HG02642 (cell line): ENCODE results near the gene MS4A3.
"Not testable (repeated sequence)": the region's sequence is repeated elsewhere in the genome, so short reads cannot be mapped to it uniquely, and the experiment has no call there.

Source experiments
- ATAC-seq: cut with Tn5 transposase; IDR thresholded peaks from one replicate; pipeline ENCODE4 v1.9.1; 2021; ENCODE audit warnings: mild to moderate bottlenecking; ENCODE audit not compliant: unreplicated experiment, poor library complexity

Gene MS4A3, protein sequence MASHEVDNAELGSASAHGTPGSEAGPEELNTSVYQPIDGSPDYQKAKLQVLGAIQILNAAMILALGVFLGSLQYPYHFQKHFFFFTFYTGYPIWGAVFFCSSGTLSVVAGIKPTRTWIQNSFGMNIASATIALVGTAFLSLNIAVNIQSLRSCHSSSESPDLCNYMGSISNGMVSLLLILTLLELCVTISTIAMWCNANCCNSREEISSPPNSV

GRCh38 chr11:60056349-60056969, at the start of gene MS4A3:
TSS of gene MS4A3 (plus strand) at chr11:60056665. CDS start at chr11:60061161, 4,496 bp downstream.
- ATAC-seq, result no peak

- ATAC-seq, result no peak
Measured at GRCh38 chr11:60016881-60017280, 39.6 kb upstream of the MS4A3 start, which contains the start of gene OOSP4B. TSS of gene OOSP4B (plus strand) at chr11:60017181.

GRCh38 chr11:60018058-60018457, 38.4 kb upstream of the MS4A3 start:
- no peak for ATAC-seq

DNA sequence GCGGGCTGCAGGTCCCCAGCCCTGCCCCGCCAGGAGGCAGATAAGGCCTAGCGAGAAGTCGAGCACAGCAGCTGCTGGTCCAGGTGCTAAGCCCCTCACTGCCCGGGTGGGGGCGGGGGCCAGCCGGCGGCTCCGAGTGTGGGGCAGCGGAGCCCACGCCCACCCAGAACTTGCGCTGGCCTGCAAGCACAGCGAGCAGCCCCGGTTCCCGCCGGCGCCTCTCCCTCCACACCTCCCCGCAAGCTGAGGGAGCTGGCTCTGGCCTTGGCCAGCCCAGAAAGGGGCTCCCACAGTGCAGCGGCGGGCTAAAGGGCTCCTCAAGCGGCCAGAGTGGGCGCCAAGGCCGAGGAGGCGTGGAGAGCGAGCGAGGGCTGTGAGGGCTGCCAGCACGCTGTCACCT, 36.1 kb upstream of the MS4A3 start:
- ATAC-seq, result not testable (repeated sequence)

DNA sequence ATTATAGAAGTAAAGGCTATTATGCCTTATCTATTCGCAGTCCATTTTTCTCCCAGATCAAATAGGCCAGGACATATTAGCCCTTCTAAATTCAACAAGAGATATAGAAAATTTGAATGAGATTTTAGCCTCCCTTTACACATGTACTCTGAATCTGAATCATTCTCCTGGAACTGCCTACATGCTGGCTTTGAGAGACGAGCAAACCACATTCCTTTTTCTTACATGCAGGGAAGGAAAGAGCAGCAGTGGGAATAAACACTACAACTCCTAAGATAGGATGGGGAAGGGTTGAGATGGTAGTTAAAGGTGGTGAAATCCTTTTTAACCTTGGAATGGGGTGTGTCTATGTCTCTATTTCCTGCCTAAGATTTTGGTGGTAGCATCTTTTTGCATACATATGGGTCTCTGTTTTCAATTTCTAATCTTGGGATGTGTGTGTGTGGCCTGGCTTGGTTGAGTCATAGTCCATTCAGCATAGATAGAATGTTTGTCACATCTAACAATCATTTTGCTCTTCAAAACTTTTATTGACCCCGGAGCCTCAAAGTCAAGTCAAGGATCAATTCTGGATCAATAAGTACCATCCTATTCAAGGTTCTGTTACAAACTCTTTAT, 27.3 kb upstream of the MS4A3 start:
- ATAC-seq, result no peak

GRCh38 chr11:60040109-60040508, 16.4 kb upstream of the MS4A3 start, which contains the start of gene OOSP2:
TSS of gene OOSP2 (plus strand) at chr11:60040409. CDS start at chr11:60040460, 51 bp downstream.
- ATAC-seq, result no peak

- not testable (repeated sequence) for ATAC-seq
Measured at GRCh38 chr11:60050422-60050821, 6.0 kb upstream of the MS4A3 start.

DNA sequence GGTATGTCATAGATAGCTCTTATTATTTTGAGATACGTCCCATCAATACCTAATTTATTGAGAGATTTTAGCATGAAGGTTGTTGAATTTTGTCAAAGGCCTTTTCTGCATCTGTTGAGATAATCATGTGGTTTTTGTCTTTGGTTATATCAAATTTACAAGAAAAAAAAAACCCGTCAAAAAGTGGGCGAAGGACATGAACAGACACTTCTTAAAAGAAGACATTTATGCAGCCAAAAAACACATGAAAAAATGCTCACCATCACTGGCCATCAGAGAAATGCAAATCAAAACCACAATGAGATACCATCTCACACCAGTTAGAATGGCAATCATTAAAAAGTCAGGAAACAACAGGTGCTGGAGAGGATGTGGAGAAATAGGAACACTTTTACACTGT, 5.6 kb upstream of the MS4A3 start:
- not testable (repeated sequence) for ATAC-seq

DNA sequence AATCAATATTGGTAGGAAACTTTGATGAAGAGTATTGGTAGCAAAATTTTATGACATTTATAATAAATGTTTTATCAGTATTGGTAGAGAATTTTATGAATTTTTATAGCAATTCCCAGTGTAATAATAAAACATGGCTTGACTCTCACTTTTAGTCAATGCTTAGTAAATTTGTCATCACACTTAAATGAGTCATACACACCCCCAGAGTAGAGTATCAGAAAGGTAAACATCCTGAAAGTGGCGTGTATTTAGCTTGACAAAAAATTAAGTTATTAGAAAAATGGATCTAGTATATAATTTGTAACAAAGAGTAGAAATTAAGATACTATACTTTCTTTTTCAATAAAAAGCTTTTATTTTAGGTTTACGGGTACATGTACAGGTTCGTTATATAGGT, 2.6 kb downstream of the MS4A3 start:
- ATAC-seq, result no peak

- no peak for ATAC-seq
Measured at GRCh38 chr11:60059521-60060240, 3.2 kb downstream of the MS4A3 start.

GRCh38 chr11:60064111-60064510, 7.6 kb downstream of the MS4A3 start:
- ATAC-seq, result no peak

DNA sequence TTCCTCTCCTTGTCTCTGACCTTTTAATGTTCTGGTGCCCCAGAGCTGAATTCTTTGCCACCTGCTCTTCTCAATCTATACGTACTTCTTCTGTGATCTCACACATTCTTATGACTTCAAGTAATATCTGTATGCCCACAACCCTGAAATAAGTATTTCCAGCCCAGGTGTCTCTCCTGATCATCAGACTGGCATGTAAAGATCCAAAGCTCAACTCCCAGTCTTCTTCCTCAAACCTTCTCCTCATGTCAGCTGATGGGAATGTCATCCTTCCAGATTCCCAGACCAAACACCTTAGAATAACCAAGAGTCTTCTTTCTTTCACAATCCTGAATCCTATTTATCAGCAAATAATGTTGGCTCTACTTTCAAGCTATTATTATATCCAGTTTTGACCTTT, 9.3 kb downstream of the MS4A3 start:
- no peak for ATAC-seq

DNA sequence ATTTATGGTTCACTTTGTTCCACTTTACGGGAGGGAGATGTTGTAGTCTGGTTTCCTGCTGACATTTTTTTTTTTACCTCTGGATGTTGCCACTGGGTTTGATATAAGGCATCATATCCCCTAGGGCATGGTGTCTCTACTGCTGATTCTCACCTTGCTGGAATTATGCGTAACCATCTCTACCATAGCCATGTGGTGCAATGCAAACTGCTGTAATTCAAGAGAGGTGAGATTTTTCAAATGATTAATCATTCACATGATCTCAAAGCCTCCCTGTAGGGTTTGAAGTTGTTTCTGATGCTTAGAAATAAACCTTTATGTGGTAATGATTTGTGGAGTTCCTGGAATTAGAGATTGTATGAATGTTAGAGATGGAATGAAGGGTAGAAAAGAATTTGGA, 13.0 kb downstream of the MS4A3 start:
- ATAC-seq, result no peak

- ATAC-seq, result not testable (repeated sequence)
Measured at GRCh38 chr11:60071644-60072043, 15.2 kb downstream of the MS4A3 start.

DNA sequence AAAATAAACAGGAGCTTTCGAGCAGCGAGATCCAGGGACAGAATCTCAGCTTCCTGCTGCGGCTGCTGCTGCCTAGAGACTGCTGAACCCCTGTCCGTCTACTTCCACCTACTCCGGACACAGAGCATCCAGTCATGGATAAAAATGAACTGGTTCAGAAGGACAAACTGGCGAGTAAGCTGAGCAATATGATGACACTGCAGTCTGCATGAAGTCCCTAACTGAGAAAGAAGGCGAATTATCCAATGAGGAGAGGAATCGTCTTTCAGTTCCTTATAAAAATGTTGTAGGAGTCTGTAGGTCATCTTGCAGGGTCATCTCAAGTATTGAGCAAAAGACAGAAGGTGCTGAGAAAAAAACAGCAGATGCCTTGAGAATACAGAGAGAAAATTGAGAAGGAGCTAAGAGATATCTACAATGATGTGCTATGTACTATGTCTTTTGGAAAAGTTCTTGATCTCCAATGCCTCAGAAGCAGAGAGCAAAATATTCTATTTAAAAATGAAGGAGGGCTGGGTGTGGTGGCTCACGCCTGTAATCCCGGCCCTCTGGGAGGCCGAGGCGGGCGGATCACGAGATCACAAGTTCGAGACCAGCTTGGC, 20.9 kb downstream of the MS4A3 start:
- no peak for ATAC-seq

DNA sequence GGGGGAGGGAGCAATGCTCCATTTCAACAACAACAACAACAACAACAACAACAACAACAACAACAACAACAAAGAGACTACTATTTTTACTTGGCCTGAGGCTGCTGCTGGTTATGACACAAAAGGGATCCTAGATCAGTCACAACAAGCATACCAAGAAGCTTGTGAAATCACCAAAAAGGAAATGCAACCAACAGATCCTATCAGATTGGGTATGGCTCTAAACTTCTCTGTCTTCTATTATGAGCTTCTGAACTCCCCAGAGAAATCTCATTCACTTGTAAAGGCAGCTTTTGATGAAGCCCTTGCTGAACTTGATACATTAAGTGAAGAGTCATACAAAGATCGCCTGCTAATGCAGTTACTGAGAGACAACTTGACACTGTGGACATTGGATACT, 21.5 kb downstream of the MS4A3 start:
- no peak for ATAC-seq

DNA sequence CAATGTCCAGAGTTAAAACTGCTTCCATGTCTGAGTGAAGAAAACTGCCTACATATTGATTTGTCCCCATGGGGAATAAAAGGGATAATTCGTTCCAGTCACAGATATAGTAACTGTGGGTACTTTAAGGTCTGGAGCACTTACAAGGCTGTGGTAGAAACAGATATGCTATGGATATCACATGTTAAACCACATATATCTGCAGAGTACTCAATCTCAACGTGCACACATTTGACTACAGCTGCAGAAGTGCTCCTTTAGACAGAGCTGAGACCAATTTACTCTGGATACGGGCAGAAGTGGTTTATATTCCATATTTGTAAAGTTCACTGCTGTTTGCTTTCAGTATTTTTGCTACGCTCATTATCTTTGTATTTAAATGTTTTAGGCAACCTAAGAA, 22.3 kb downstream of the MS4A3 start:
- no peak for ATAC-seq

DNA sequence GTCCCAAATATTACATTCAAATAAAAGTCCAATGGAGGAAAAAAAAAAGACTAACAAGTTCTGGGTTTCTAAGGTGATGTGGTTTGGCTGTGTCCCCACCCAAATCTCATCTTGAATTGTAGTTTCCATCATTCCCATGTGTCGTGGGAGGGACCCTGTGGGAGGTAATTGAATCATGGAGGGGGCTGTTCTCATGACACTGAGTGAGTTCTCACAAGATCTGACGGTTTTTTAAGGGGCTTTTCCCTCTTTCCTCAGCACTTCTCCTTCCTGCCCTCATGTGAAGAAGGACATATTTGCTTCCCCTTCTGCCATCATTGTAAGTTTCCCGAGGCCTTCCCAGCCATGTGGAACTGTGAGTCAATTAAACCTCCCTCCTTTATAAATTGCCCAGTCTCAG, 24.1 kb downstream of the MS4A3 start:
- no peak for ATAC-seq

DNA sequence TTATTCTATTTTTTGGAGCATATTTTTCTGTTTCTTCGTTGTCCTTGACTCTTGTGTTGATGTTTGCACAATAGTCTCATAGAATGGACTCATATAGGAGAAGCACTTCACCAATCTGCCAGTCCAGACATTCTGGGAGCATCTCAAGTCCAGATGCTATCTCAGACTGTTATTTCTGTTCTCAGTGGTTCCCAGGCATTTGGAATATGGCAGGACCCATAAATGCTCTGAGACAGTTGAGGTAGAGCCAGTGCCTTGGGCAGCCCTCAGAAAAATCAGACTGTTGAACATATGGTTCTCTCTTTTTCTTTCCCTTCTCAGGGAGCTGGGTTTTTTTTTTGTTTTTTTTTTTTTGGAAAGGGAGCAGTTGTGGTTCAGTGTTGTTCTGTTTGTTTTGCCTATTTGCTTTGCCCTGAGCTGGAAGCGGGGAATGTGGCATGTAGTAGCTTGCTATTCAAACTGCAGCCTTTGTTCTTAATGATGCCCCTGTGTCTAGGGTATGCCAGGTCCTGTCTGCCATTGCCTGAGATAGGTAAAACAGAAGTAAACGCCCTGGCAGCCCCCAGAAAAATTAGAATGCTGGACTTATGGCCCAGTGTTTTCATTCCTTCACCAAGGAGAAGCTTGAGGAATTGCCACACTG, 28.3 kb downstream of the MS4A3 start:
- no peak for ATAC-seq

GRCh38 chr11:60085909-60086308, 29.4 kb downstream of the MS4A3 start:
- no peak for ATAC-seq
